Measurements from ENCODE around the gene WNT7B. TPM values are rescaled to one million over a fixed set of nuclear protein-coding genes. Genes with fewer than 3 reads are reported as not detected.

The WNT7B gene
- total RNA-seq, 4 donors from 2014 or later, result 0.41 TPM; not detected in 3

DNA sequence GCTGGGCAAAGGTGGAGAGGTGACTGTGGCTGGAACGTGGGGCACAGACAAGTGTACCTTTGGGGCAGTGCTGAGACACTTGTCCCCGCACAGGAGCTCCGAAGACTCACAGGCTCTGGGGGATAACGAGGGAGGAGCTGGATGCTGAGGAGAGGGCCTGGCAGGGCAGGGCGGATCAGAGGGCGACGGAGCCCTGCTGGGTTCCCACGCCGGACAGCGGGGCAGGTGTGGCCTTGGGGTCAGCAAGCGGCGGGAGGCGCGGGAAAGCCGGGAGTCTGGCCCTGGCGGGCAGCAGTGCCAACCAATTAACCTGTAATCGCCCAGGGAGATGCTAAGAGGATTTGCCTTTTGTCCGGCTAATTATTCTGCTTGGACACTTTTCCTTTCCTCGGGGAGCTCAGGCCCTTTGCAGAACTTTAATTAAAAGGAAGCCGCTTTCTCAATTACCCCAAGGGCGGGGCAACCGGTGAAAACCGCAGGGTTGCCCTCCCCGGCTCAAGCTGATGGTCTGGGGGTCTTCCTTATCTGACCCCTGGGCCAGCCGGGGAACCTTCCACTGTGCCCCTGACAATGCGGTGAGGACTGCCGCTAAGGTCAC is 71.5 kb downstream of the WNT7B start:
- Histone ChIP-seq H3K27ac (no peak overlapping the region), H3K4me3 (no peak overlapping the region), H3K36me3 (no peaks in the 10 kb centered on the region), H3K9me3 (no peaks in the 10 kb centered on the region), H3K27me3 (no peaks in the 10 kb centered on the region), H3K4me1 (no peaks in the 10 kb centered on the region)
- intact Hi-C loops (cut with DNase I; ENCODE audit: low total_unique reads), result no loop called here
- no peak for TF ChIP-seq POLR2A (IDR thresholded peaks at IDR 0.05)
- TF ChIP-seq, protein P1, sequence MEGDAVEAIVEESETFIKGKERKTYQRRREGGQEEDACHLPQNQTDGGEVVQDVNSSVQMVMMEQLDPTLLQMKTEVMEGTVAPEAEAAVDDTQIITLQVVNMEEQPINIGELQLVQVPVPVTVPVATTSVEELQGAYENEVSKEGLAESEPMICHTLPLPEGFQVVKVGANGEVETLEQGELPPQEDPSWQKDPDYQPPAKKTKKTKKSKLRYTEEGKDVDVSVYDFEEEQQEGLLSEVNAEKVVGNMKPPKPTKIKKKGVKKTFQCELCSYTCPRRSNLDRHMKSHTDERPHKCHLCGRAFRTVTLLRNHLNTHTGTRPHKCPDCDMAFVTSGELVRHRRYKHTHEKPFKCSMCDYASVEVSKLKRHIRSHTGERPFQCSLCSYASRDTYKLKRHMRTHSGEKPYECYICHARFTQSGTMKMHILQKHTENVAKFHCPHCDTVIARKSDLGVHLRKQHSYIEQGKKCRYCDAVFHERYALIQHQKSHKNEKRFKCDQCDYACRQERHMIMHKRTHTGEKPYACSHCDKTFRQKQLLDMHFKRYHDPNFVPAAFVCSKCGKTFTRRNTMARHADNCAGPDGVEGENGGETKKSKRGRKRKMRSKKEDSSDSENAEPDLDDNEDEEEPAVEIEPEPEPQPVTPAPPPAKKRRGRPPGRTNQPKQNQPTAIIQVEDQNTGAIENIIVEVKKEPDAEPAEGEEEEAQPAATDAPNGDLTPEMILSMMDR (IDR thresholded peaks at IDR 0.05), result no peak
- no peak for DNase-seq

DNA sequence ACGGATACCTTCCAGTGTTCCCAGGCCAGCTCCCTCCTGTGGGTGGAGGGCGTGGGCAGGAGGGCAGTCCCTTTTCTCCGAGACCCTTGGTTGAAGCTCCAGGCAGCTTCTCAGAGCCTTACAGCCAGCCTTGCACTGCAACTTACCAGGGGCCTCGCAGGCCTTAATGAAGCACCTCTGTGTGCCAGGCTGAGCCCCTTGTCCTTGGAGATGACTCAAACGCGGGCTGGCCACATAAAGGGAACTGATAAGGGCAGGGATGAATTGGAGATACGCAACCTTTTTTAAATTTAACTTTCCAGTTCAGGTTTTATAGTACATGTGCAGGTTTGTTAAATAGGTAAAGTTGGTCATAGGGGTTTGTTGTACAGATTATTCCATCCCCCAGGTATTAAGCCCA is 72.7 kb downstream of the WNT7B start:
- no peak for DNase-seq
- H3K9me3 ChIP-seq, result no peaks in the 10 kb centered on the region
- H3K4me1 ChIP-seq, result no peaks in the 10 kb centered on the region
- H3K27ac ChIP-seq, result no peak overlapping the region
- H3K27me3 ChIP-seq, result no peaks in the 10 kb centered on the region
- intact Hi-C loops (cut with DNase I; ENCODE audit: low total_unique reads), result no loop called here
- H3K36me3 ChIP-seq, result no peaks in the 10 kb centered on the region
- TF ChIP-seq, protein P1 (IDR thresholded peaks at IDR 0.05), result no peak
- no peak for TF ChIP-seq POLR2A (IDR thresholded peaks at IDR 0.05)
- H3K4me3 ChIP-seq, result no peak overlapping the region

DNA sequence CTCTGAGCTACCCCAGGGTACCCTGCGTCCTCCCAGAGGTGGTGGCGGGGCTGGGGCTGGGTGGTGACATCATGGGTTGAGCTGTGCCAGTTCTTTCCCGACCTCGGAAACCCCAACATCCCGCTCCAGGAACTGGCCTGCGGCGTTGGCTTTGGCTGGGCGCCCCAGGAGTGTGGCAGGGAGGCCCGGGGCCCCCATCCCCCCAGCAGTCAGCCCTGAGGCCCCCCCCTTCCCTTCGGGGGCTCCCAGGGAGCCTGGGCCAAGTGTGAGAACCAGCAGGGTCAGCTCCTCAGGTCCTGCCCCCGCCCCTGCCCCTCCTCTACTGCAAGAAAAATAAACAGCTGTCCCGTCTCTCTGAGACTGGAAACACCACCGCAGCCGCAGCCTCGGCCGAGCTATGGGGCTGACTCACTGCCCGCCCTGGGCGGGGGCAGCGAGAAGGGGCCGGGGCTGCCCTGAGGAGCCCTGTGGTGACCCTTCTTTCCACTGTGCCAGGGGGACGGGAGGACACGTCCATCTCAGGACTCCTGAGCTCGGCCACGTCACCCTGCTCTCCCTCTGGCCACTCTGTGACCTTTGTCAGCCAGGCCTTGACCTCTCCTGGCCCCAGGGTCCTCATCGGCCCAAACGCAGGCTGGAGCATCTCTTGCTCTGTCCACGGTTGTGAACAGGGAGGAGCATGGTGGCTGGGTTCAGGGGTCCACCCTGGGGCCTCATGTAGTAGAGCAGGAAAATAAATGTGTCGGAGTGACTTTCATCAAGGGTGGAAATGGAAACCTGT is 73.4 kb downstream of the WNT7B start:
- Histone ChIP-seq H3K4me1 (no peaks in the 10 kb centered on the region), H3K4me3 (no peak overlapping the region), H3K27me3 (no peaks in the 10 kb centered on the region), H3K9me3 (no peaks in the 10 kb centered on the region), H3K36me3 (no peaks in the 10 kb centered on the region), H3K27ac (no peak overlapping the region)
- DNase-seq, result no peak
- intact Hi-C loops (cut with DNase I; ENCODE audit: low total_unique reads), result no loop called here
- no peak for TF ChIP-seq POLR2A (IDR thresholded peaks at IDR 0.05)
- TF ChIP-seq, protein P1 (IDR thresholded peaks at IDR 0.05), result no peak

DNA sequence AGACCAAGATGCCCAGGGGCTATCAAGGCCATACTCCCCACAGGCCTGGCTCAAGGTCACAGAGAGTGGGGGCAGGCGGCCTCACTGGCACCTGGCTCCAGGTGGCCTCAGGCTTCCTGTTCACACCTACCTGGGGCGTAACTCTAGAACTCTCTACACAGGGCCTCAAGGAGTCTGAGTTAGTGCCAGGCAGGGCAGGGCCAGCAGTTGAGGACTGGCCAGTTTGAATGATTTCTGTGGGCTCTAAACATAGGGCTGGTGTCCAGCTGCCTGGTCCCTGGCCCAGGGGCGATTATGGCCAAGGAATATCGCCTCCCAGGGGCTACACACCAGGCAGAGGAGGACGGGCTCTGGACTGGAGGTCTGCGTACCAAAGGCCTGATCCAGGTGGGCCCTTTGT is 79.2 kb downstream of the WNT7B start:
- Histone ChIP-seq H3K4me1 (no peaks in the 10 kb centered on the region), H3K27me3 (peaks cover 0 to 6% of the 10 kb centered on the region in 2 donors), H3K27ac (no peak overlapping the region), H3K9me3 (no peaks in the 10 kb centered on the region), H3K4me3 (no peak overlapping the region), H3K36me3 (no peaks in the 10 kb centered on the region)
- TF ChIP-seq, protein P1 (IDR thresholded peaks at IDR 0.05), result no peak
- intact Hi-C loops (cut with DNase I; ENCODE audit: low total_unique reads), result no loop called here
- no peak for DNase-seq

DNA sequence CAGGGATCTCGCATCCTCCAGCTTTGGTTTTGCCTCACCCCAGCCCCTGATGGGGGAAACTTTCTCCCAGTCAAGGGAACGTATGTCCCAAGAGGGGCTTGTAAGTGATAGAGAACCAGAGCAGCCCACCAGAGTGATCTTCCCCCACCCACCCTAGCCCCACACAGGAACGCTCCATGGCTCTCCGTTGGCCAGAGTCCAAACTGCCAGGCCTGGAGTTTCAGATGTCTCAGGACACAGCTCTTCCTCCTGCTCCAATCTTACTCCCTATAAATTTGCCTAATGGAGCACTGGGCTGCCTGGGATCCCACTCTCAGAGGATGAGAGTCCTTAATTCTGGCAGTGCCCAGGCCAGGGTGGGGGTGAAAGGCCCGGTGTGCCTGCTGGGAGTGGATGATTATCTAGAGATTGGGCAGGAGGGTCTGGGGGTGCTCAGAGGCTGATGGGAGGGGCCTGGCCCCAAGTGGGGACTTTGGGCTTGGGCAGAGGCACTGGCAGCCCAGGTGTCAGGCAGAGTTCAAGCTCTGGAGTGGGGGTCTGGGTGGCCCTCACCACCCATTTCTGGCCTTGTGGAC is 79.9 kb downstream of the WNT7B start:
- H3K27ac ChIP-seq, result no peak overlapping the region
- no peak for DNase-seq
- no peaks in the 10 kb centered on the region for H3K4me1 ChIP-seq
- H3K4me3 ChIP-seq, result no peak overlapping the region
- H3K27me3 ChIP-seq, result peaks cover 0 to 6% of the 10 kb centered on the region in 2 donors
- TF ChIP-seq, protein P1 (IDR thresholded peaks at IDR 0.05), result no peak
- no peak for TF ChIP-seq POLR2A (IDR thresholded peaks at IDR 0.05)
- no peaks in the 10 kb centered on the region for H3K9me3 ChIP-seq
- no peaks in the 10 kb centered on the region for H3K36me3 ChIP-seq
- intact Hi-C loops (cut with DNase I; ENCODE audit: low total_unique reads), result no loop called here
